ENCODE data around the gene EFNA1.
"Not testable (repeated sequence)": the region's sequence is repeated elsewhere in the genome, so short reads cannot be mapped to it uniquely, and the experiment has no call there.

Gene EFNA1

GRCh38 chr1:155141749-155142148 lies 14.1 kb downstream of the EFNA1 start:
- in situ Hi-C loops (cut with HindIII; ENCODE audit: low sequenced_read_pairs) = no loop called here

- in situ Hi-C loops (cut with HindIII; ENCODE audit: low sequenced_read_pairs) = no loop called here
Observed at GRCh38 chr1:155145491-155145890, 17.8 kb downstream of the EFNA1 start.

- in situ Hi-C loops (cut with HindIII; ENCODE audit: low sequenced_read_pairs) = not testable (repeated sequence)
Observed at GRCh38 chr1:155155996-155156643, 28.4 kb downstream of the EFNA1 start.

- in situ Hi-C loops (cut with HindIII; ENCODE audit: low sequenced_read_pairs) = no loop called here
Observed at GRCh38 chr1:155158991-155159390, 31.3 kb downstream of the EFNA1 start.

GRCh38 chr1:155160128-155160527 lies 32.5 kb downstream of the EFNA1 start:
- in situ Hi-C loops (cut with HindIII; ENCODE audit: low sequenced_read_pairs) = no loop called here

- in situ Hi-C loops (cut with HindIII; ENCODE audit: low sequenced_read_pairs) = not testable (repeated sequence)
Observed at GRCh38 chr1:155162631-155163030, 35.0 kb downstream of the EFNA1 start.

- in situ Hi-C loops (cut with HindIII; ENCODE audit: low sequenced_read_pairs) = not testable (repeated sequence)
Observed at GRCh38 chr1:155163785-155164184, 36.1 kb downstream of the EFNA1 start.

- in situ Hi-C loops (cut with HindIII; ENCODE audit: low sequenced_read_pairs) = loop anchor here (5.0 kb wide), 1 partner anchor 67 kb away; no protein-coding TSS in a partner anchor
Observed at GRCh38 chr1:155164625-155165024, 36.9 kb downstream of the EFNA1 start.

- in situ Hi-C loops (cut with HindIII; ENCODE audit: low sequenced_read_pairs) = loop anchor here (5.0 kb wide), 1 partner anchor 69 kb away; no protein-coding TSS in a partner anchor
Observed at GRCh38 chr1:155166051-155166470, 38.4 kb downstream of the EFNA1 start.

GRCh38 chr1:155166471-155167165 lies 38.9 kb downstream of the EFNA1 start:
- in situ Hi-C loops (cut with HindIII; ENCODE audit: low sequenced_read_pairs) = loop anchor here (5.0 kb wide), 1 partner anchor 69 kb away; no protein-coding TSS in a partner anchor

- in situ Hi-C loops (cut with HindIII; ENCODE audit: low sequenced_read_pairs) = loop anchor here (5.0 kb wide), 1 partner anchor 70 kb away; no protein-coding TSS in a partner anchor
Observed at GRCh38 chr1:155167166-155168104, 39.8 kb downstream of the EFNA1 start.

- in situ Hi-C loops (cut with HindIII; ENCODE audit: low sequenced_read_pairs) = loop anchor here (5.0 kb wide), 1 partner anchor 71 kb away; no protein-coding TSS in a partner anchor
Observed at GRCh38 chr1:155168105-155168445, 40.4 kb downstream of the EFNA1 start.

- in situ Hi-C loops (cut with HindIII; ENCODE audit: low sequenced_read_pairs) = loop anchor here (5.0 kb wide), 1 partner anchor 71 kb away; no protein-coding TSS in a partner anchor
Observed at GRCh38 chr1:155168456-155169210, 41.0 kb downstream of the EFNA1 start.

- in situ Hi-C loops (cut with HindIII; ENCODE audit: low sequenced_read_pairs) = loop anchor here (5.0 kb wide), 1 partner anchor 72 kb away; no protein-coding TSS in a partner anchor
Observed at GRCh38 chr1:155169541-155169940, 41.9 kb downstream of the EFNA1 start.

GRCh38 chr1:155170101-155170785 lies 42.6 kb downstream of the EFNA1 start:
- in situ Hi-C loops (cut with HindIII; ENCODE audit: low sequenced_read_pairs) = no loop called here

GRCh38 chr1:155170806-155171205 lies 43.1 kb downstream of the EFNA1 start:
- in situ Hi-C loops (cut with HindIII; ENCODE audit: low sequenced_read_pairs) = no loop called here

- in situ Hi-C loops (cut with HindIII; ENCODE audit: low sequenced_read_pairs) = no loop called here
Observed at GRCh38 chr1:155171836-155172731, 44.4 kb downstream of the EFNA1 start.

- in situ Hi-C loops (cut with HindIII; ENCODE audit: low sequenced_read_pairs) = no loop called here
Observed at GRCh38 chr1:155172732-155173477, 45.2 kb downstream of the EFNA1 start, which contains the start of gene KRTCAP2. KRTCAP2 (minus strand) TSS chr1:155173304; CDS start chr1:155173224, 80 bp downstream.
